Thymus (tissue), 11 donors: ENCODE measurements around the gene BFSP1. TPM values are rescaled to one million over a fixed set of nuclear protein-coding genes. Genes with fewer than 3 reads are reported as not detected.

Source experiments
- DNase-seq, 9 donors: peaks; one replicate each; pipeline ENCODE4 v3.0.0-alpha.2; 2013; ENCODE audit warnings: low spot score in 9 of 9, low read depth in 6 of 9, missing footprints in 1 of 9
- H3K27ac ChIP-seq, 2 donors: one replicate each; pipeline ENCODE4 v1.5.1; 2013; ENCODE audit warnings: control low read depth in 1 of 2, low read depth in 1 of 2, low read length in 1 of 2, mild to moderate bottlenecking in 1 of 2, moderate library complexity in 1 of 2
- H3K27me3 ChIP-seq, 2 donors: one replicate each; pipeline ENCODE4 v1.5.1; 2013; ENCODE audit warnings: low read length in 1 of 2; ENCODE audit not compliant: control insufficient read depth in 2 of 2, insufficient read depth in 1 of 2
- H3K36me3 ChIP-seq, 2 donors: one replicate each; pipeline ENCODE4 v1.5.1; 2013; ENCODE audit warnings: low read length in 1 of 2, mild to moderate bottlenecking in 1 of 2, moderate library complexity in 1 of 2; ENCODE audit not compliant: control insufficient read depth in 2 of 2, insufficient read depth in 2 of 2
- H3K4me1 ChIP-seq, 2 donors: one replicate each; pipeline ENCODE4 v1.5.1; 2013; ENCODE audit warnings: low read length in 2 of 2; ENCODE audit not compliant: control insufficient read depth in 2 of 2, insufficient read depth in 2 of 2
- H3K4me3 ChIP-seq, 2 donors: one replicate each; pipeline ENCODE4 v1.5.1; 2013; ENCODE audit warnings: low read length in 2 of 2, control low read depth in 1 of 2, mild to moderate bottlenecking in 1 of 2
- H3K9me3 ChIP-seq, 2 donors: one replicate each; pipeline ENCODE4 v1.5.1; 2013; ENCODE audit warnings: low read length in 1 of 2, mild to moderate bottlenecking in 1 of 2; ENCODE audit not compliant: control insufficient read depth in 2 of 2, insufficient read depth in 1 of 2
- WGBS: extraction: QIAGEN DNeasy Blood & Tissue Kit; methylation state at CpG from one replicate; pipeline ENCODE4 v1.1.7; 2013; 5-methylcytosine and 5-hydroxymethylcytosine counted together
- polyA plus RNA-seq: library from polyadenylated mRNA; stranded (reverse); fragments of 200-250 nt; gene quantifications from one replicate; pipeline ENCODE4 v1.2.3, GENCODE V29; 2013
- total RNA-seq: library from RNA; stranded (reverse); fragments of 120-200 nt; gene quantifications from one replicate; pipeline ENCODE4 v1.2.4, GENCODE V29; 2013
- donor health status: healthy.

The BFSP1 gene
- total and polyA plus RNA-seq, 2 donors, result 0.27 to 0.57 TPM

DNA sequence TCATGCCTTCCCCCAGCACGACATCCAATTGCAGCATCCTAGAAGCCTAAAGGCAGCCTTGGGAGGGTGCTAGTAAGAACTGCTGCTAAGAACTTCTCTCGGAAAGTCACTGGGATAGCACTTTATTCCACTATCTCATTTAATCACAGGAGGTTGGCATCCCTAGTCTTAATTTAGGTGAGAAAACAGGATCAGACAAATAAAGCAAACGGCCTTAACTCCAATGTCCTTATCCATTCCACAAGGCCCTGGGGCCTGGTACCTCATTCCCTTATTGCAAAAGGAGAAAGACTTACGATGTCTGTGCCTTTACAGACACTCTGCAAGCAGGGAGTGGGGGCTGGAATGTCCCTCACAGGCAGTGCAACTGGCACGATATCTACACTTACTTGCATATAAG, 60.7 kb downstream of the BFSP1 start:
- Histone ChIP-seq H3K27ac (no peak overlapping the region), H3K27me3 (no peaks in the 10 kb centered on the region), H3K36me3 (no peaks in the 10 kb centered on the region), H3K4me3 (no peak overlapping the region), H3K4me1 (no peaks in the 10 kb centered on the region), H3K9me3 (no peaks in the 10 kb centered on the region)
- 95% methylated on average over 5 of the region's 5 CpGs for WGBS
- DNase-seq, result no peak

DNA sequence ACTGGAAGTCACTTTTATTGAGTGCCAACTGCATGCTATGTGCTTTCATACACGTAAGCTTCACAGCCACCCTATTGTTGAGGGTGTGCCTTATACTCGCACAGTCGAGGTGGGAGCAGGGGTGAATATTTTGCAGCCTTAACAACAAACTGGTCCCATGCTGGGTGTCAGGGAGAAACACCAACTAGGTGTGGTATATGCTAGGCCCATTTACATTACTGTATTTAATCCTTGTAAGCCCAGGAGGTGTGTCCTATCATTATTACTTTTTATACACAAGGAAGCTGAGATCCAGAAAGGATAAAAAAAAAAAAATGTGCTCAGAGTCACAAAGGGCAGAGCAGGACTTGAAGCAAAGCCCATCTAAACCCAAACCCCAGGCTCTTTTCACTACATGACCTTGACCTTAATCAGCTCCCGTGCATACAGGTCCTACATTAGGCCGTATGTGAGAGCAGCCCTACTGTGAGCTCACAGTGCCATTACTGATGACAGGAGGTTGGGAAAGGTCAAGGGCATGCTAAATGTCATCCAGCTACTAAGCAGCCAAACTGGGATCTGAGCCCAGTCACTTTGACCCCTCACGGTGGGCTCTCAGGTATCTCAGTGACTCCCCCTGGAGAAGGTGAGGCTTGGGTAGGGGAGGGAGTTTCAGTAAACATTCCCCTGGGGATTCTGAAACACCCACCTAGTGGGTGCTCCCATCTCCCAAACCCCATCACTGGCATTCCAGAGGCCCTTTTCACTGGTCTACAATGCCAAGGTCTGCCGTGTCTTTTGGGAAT, 61.7 kb downstream of the BFSP1 start:
- no peak overlapping the region for H3K4me3 ChIP-seq
- no peak for DNase-seq
- H3K36me3 ChIP-seq, result no peaks in the 10 kb centered on the region
- no peaks in the 10 kb centered on the region for H3K27me3 ChIP-seq
- no peak overlapping the region for H3K27ac ChIP-seq
- H3K4me1 ChIP-seq, result no peaks in the 10 kb centered on the region
- no peaks in the 10 kb centered on the region for H3K9me3 ChIP-seq
- 92% methylated on average over 7 of the region's 7 CpGs for whole genome bisulfite sequencing

DNA sequence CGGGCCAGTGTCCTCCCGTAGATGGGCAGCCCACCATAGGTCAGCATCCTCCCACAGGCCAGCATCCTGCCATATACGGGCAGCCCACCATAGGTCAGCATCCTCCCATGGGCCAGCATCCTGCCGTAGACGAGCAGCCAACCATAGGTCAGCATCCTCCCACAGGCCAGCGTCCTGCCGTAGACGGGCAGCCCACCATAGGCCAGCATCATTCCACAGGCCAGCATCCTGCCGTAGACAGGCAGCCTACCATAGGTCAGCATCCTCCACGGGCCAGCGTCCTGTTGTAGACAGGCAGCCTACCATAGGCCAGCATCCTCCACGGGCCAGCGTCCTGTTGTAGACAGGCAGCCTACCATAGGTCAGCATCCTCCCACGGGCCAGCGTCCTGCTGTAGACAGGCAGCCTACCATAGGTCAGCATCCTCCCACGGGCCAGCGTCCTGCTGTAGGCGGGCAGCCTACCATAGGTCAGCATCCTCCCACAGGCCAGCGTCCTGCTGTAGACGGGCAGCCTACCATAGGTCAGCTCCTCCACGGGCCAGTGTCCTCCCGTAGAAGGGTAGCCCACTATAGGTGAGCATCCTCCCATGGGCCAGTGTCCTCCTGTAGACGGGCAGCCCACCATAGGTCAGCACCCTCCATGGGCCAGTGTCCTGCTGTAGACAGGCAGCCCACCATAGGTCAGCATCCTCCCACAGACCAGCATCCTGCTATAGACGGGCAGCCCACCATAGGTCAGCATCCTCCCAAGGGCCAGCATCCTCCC, 62.9 kb downstream of the BFSP1 start:
- no peak for DNase-seq
- Histone ChIP-seq H3K36me3 (no peaks in the 10 kb centered on the region), H3K4me1 (no peaks in the 10 kb centered on the region), H3K4me3 (no peak overlapping the region), H3K27ac (no peak overlapping the region), H3K27me3 (no peaks in the 10 kb centered on the region), H3K9me3 (no peaks in the 10 kb centered on the region)
- 93% methylated on average over 24 of the region's 24 CpGs for WGBS

DNA sequence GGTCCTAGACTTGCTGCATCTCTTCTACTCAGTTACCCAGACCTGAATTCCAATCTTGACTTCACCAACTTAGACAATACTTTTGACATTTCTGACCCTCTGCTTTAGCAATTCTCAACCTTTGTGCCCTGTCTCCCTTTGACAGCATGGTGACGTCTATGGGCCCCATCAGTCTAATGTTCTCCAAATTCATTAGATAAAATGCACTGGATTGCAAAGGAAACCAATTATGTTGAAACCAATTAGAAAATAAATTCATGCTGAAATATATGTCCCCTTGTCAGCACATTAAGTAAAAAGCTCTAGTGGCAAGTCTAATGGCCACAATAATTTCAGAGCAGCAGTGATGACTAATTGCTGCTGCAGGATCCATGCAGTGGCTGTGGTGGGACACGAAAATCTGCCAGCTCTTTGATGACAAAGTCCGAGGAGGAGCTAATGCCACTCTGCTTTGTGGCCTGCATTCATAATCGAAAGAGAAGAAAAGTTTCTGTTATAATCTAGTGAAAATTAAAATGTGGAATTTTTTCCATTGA, 64.0 kb downstream of the BFSP1 start:
- Histone ChIP-seq H3K36me3 (no peaks in the 10 kb centered on the region), H3K9me3 (no peaks in the 10 kb centered on the region), H3K27me3 (peaks cover 0 to 2% of the 10 kb centered on the region in 2 donors), H3K4me1 (no peaks in the 10 kb centered on the region), H3K4me3 (no peak overlapping the region), H3K27ac (no peak overlapping the region)
- no peak for DNase-seq
- WGBS, result 94% methylated on average over 4 of the region's 4 CpGs

DNA sequence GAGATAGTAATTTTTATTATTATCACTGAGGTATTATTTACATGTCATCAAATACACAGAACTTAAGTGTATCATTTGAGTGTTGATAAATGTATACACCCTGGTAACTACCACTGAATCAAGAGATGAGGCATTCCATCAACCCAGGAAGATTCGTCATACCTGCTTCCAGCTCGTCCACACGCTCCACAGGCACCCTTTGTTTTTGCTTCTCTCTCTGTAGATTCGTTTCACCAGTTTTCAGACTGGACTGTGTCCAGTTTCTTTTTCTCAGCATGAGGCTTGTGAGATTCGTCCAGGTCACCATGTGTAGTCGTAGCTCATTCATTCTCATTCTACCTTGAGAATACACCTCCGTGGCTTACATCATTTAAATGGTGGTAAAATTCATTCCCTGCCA, 64.5 kb downstream of the BFSP1 start:
- Histone ChIP-seq H3K4me3 (no peak overlapping the region), H3K27me3 (peaks cover 0 to 2% of the 10 kb centered on the region in 2 donors), H3K36me3 (no peaks in the 10 kb centered on the region), H3K27ac (no peak overlapping the region), H3K9me3 (no peaks in the 10 kb centered on the region), H3K4me1 (no peaks in the 10 kb centered on the region)
- 91% methylated on average over 7 of the region's 7 CpGs for WGBS
- DNase-seq, result no peak

DNA sequence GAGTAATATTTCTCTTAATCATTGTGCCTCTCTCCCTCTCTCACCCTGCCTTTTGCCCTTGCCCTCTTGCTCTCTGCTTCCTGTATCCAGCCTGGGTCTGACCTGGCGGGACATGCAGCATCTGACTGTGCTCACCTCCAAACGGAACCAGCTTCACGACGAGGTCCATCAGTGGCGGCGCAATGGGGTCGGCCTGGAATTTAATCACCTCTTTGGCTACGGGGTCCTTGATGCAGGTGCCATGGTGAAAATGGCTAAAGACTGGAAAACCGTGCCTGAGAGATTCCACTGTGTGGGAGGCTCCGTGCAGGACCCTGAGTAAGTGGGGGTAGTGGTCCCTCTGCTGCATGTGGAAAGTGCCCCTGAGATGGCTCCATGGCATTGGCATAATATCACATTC, 65.9 kb downstream of the BFSP1 start:
- 95% methylated on average over 10 of the region's 10 CpGs for WGBS
- no peaks in the 10 kb centered on the region for H3K36me3 ChIP-seq
- no peaks in the 10 kb centered on the region for H3K9me3 ChIP-seq
- H3K4me1 ChIP-seq, result no peaks in the 10 kb centered on the region
- peaks cover 0 to 2% of the 10 kb centered on the region in 2 donors for H3K27me3 ChIP-seq
- no peak overlapping the region for H3K4me3 ChIP-seq
- H3K27ac ChIP-seq, result no peak overlapping the region
- no peak for DNase-seq

DNA sequence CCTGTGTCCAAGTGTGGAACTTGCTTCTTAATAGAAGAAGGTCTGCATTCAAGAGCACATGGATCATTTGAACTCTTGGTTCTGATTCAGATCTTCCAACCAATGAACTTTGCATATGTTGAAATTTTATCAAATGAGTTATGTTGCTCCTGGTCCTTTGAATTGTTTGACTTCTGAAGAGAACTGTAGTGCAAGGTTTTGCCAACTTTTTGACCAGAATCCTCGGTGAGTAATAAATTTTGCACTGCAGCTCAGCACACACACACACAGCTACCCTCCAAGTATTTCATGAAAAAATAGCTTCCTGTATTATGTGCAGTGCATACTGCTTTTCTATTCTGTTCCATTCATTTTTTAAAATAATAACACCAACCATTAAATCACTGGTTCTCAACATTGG, 67.5 kb downstream of the BFSP1 start:
- no peaks in the 10 kb centered on the region for H3K36me3 ChIP-seq
- WGBS, result 89% methylated on average over 1 of the region's 1 CpG

DNA sequence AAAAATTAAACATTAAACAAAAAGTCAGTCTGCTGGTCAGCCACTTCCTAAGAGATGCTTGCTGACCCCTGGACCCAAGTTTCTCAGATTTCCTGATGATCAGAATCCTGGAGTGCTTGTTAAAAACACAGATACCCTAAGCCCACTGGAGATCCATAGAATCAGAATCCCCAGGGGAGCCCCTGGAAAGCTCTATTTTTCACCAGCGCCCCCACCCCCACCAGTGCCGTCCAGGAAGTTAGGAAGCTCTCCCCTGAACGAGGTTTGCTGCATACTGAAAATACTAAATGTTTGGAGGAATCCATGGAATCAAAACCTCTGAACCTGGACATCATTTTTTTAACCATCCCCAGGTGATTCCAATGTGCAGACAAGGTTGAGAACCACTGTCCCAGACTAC, 69.2 kb downstream of the BFSP1 start:
- H3K4me1 ChIP-seq, result no peaks in the 10 kb centered on the region
- no peak for DNase-seq
- H3K27me3 ChIP-seq, result peaks cover 0 to 2% of the 10 kb centered on the region in 2 donors
- no peak overlapping the region for H3K27ac ChIP-seq
- H3K36me3 ChIP-seq, result no peaks in the 10 kb centered on the region
- no peaks in the 10 kb centered on the region for H3K9me3 ChIP-seq
- 71% methylated on average over 3 of the region's 3 CpGs for WGBS
- H3K4me3 ChIP-seq, result no peak overlapping the region

More for the DNA sequence above, 67.5 kb downstream of the BFSP1 start:
- no peak overlapping the region for H3K27ac ChIP-seq
- no peak for DNase-seq
- no peak overlapping the region for H3K4me3 ChIP-seq
- H3K4me1 ChIP-seq, result no peaks in the 10 kb centered on the region
- H3K9me3 ChIP-seq, result no peaks in the 10 kb centered on the region
- H3K27me3 ChIP-seq, result peaks cover 0 to 2% of the 10 kb centered on the region in 2 donors

DNA sequence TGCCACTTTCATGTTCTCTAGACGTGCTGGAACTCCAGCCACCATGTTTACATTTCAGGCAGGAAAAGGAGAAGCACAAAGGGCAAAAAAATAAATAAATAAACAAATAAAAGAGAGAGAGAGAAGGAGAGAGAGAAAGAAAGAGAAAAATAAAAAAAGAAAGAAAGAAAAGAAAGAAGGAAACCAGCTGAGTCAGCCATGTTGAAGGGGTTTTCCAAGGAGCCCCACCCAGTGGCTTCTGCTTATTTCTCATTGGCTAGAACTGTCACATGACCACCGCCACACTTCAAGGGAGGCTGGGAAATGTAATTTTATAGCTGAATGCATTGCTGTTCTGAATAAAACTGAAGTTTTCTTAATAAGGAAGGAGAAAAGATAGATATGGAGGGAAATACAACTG, 71.1 kb downstream of the BFSP1 start:
- DNase-seq, result no peak
- whole genome bisulfite sequencing, result 90% methylated on average over 2 of the region's 2 CpGs
- Histone ChIP-seq H3K4me3 (no peak overlapping the region), H3K27ac (no peak overlapping the region), H3K27me3 (peaks cover 0 to 2% of the 10 kb centered on the region in 2 donors), H3K4me1 (no peaks in the 10 kb centered on the region), H3K36me3 (no peaks in the 10 kb centered on the region), H3K9me3 (no peaks in the 10 kb centered on the region)
